ENCODE results near the gene ELOB. TPM values are rescaled to one million over a fixed set of nuclear protein-coding genes. Genes with fewer than 3 reads are reported as not detected.

The ELOB gene
- 355 and 449 TPM in 2 replicates for total RNA-seq

GRCh38 chr16:2777231-2777902, at the start of gene ELOB:
Gene ELOB, minus strand, starts transcription at chr16:2777280. Its CDS starts 41 bp downstream, at chr16:2777239.

GRCh38 chr16:2816751-2817339, 39.8 kb upstream of the ELOB start, which contains the start of gene PRSS21:
Gene PRSS21, plus strand, starts transcription at chr16:2817237. Its CDS starts 32 bp downstream, at chr16:2817269.

GRCh38 chr16:2787406-2787805, 10.3 kb upstream of the ELOB start, which contains the start of gene PRSS33:
Gene PRSS33, minus strand, starts transcription at chr16:2787560. Its CDS starts 1,013 bp downstream, at chr16:2786547.

GRCh38 chr16:2752035-2752849, 24.8 kb downstream of the ELOB start, which contains the start of gene SRRM2:
Gene SRRM2, plus strand, starts transcription at chr16:2752638. Its CDS starts 3,727 bp downstream, at chr16:2756365.

Other genes with a start within 250 kb of the ELOB start
- 0.12 TPM in 1 of 2 replicates, not detected in the other for gene CEMP1, start 245.9 kb downstream of the ELOB start, total RNA-seq
- gene PDPK1, start 239.3 kb downstream of the ELOB start, total RNA-seq: 18.4 and 21.1 TPM in 2 replicates
- 22.5 and 24.8 TPM in 2 replicates for gene KCTD5, start 94.8 kb downstream of the ELOB start, total RNA-seq
- 0.56 and 0.92 TPM in 2 replicates for gene PRSS27, start 57.1 kb downstream of the ELOB start, total RNA-seq
- 41.4 and 47.7 TPM in 2 replicates for gene SRRM2, start 24.6 kb downstream of the ELOB start, total RNA-seq
- gene PRSS33, start 10.3 kb upstream of the ELOB start, total RNA-seq: not detected in 2 replicates
- gene PRSS41, start 21.2 kb upstream of the ELOB start, total RNA-seq: not detected in 2 replicates
- not detected in 2 replicates for gene PRSS21, start 40.0 kb upstream of the ELOB start, total RNA-seq
- 0.25 and 3.7 TPM in 2 replicates for gene ZG16B, start 53.0 kb upstream of the ELOB start, total RNA-seq
- gene PRSS22, start 80.9 kb upstream of the ELOB start, total RNA-seq: not detected in 2 replicates
- 56.6 and 63.1 TPM in 2 replicates for gene FLYWCH2, start 105.9 kb upstream of the ELOB start, total RNA-seq
- gene FLYWCH1, start 134.7 kb upstream of the ELOB start, total RNA-seq: 35.6 and 38.4 TPM in 2 replicates
- gene KREMEN2, start 187.0 kb upstream of the ELOB start, total RNA-seq: not detected in 2 replicates
- 6.5 and 12.6 TPM in 2 replicates for gene PAQR4, start 192.1 kb upstream of the ELOB start, total RNA-seq
- gene PKMYT1, start 203.2 kb upstream of the ELOB start, total RNA-seq: 3.4 and 5.9 TPM in 2 replicates
- not detected in 2 replicates for gene CLDN9, start 235.6 kb upstream of the ELOB start, total RNA-seq
- gene CLDN6, start 240.9 kb upstream of the ELOB start, total RNA-seq: not detected in 2 replicates
- gene TNFRSF12A, start 243.1 kb upstream of the ELOB start, total RNA-seq: 265 and 335 TPM in 2 replicates
- 17.0 and 27.1 TPM in 2 replicates for gene HCFC1R1, start 246.7 kb upstream of the ELOB start, total RNA-seq
- 14.1 and 15.0 TPM in 2 replicates for gene THOC6, start 246.8 kb upstream of the ELOB start, total RNA-seq

Data from aortic smooth muscle cell (primary cell).